GM19043 (cell line): Measurements from ENCODE around the gene EFCAB5.

Source experiments
- ATAC-seq: cut with Tn5 transposase; IDR thresholded peaks from one replicate; pipeline ENCODE4 v1.9.1; 2021; ENCODE audit warnings: low read depth; ENCODE audit not compliant: unreplicated experiment

Gene EFCAB5

DNA sequence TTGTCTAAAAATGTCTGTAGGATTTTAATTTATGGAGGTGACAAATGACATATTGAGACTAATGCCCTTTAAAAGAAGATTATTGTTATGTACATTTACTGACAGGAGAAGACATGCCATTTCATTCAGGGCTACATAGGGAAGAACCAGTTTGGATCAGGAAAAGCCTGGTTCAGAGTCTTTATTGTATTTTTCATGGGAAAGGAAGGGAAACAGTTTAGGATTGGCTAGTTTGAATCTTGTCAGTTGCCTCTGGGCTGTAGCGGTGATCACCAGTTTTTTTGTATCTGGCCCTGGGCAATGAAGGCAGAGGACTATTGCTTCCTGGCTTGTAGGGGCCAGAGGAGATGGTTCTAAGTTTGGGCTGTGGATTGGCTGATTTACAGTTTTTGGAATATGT, 206.9 kb downstream of the EFCAB5 start:
- no peak for ATAC-seq

DNA sequence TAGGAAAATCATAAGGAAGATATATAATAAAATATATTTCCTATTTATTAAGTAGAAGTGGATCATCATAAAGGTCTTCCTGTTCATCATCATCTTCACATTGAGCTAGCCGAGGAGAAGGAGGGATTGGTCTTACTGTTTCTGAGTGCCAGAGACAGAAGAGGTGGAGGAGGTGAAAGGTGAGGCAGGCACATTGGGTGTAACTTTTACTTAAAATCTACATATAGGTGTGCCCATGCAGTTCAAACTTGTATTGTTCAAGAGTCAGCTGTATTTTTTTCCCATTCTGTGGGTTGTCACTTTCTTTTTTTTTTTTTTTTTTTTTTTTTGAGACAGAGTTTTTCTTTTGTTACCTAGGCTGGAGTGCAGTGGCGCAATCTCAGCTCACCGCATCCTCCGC, 210.0 kb downstream of the EFCAB5 start:
- no peak for ATAC-seq

DNA sequence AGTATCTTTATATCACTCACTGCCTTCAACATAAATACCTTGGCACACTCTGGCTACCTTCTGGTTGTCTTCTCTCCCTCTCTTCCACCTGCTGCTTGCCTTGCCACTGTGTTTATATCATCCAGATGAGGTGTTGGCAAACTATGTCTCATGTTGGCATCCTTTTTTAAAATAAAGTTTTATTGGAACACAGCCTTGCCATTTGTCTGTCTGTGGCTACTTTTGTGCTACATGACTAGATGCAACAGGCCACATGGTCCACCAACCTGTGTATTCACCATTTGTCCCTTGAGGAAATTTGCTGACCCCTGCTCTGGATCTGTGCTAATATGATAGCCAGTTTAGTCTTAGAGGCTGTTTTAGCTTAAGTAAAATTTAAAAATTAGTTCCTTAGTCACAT, 212.0 kb downstream of the EFCAB5 start:
- ATAC-seq, result no peak

GRCh38 chr17:30155389-30155788, 214.0 kb downstream of the EFCAB5 start:
- no peak for ATAC-seq
